ENCODE measurements around the gene MINAR1. TPM values are rescaled to one million over a fixed set of nuclear protein-coding genes. Genes with fewer than 3 reads are reported as not detected.

The MINAR1 gene
- polyA plus RNA-seq, 3 donors, result 1.1 to 1.6 (median 1.4) TPM

DNA sequence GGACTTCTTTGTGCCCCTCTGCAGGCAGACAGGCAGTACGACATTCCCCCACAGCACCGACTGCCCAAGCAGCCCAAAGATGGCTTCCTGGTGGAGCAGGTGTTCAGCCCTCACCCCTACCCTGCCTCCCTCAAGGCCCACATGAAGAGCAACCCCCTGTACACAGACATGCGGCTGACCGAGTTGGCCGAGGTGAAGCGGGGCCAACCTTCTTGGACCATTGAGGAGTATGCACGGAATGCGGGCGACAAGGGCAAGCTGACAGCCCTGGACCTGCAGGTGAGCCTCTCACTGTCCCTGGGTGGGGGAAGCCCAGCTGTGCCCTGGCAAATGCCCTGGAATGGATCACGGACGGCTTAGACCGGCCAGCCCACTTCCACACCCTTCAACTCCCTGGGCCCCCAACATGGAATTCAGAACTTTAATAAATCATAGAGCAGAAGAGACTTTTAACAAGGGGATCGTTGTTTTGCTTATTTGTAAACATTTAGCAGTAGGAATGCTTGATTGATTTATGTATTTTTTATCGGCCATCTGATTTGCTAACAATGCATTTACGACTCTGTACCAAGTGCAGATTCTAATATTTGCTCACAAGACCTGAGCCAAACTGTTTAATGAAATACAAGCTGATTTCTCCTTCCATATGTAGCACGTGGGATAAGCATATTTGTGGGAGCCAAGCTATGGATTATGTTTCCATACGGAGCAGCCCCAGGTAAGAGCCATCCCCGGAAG lies 31.1 kb downstream of the MINAR1 start:
- no peak for DNase-seq

DNA sequence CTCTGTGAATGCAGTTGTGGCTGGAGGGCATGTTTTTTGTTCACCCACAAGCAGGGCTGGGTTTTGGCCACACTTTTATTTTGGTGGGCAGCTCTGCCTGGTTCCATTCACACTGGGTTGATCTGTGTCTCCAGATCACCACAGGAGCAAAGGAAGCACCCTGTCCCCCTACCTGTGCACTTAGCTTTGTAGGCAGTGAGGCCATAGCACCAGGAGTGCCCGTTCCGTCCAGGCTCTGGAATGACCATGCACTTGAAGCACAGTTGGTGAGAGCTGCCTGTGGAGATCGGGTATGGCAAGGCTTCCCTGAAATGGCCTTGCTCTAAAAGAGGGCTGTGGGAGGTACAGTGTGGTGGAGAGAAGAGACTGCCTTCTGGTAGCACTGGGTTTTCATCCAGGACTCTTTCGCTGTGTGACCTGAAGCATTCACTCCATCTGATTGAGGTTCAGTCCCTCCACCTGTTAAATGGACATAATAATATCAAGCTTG lies 31.7 kb downstream of the MINAR1 start:
- DNase-seq, result no peak

DNA sequence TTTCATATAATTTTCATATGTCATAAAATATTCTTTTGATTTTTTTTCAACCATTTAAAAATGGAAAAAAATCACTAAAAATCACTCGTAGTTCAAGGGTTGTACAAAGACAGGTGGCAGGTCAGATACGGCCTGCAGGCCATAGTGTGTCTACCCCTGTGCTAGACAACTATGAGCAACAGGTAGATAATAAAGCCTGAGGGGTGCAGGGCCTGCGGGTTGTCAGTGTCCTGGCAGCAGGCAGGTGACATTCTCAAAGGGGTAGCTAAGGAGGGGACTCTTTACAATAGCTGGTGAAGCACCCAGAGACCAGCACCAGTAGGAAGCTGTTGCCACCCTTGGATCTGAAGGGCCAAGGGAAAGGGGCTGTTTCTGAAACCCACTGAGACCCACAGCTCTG lies 34.4 kb downstream of the MINAR1 start:
- no peak for DNase-seq

DNA sequence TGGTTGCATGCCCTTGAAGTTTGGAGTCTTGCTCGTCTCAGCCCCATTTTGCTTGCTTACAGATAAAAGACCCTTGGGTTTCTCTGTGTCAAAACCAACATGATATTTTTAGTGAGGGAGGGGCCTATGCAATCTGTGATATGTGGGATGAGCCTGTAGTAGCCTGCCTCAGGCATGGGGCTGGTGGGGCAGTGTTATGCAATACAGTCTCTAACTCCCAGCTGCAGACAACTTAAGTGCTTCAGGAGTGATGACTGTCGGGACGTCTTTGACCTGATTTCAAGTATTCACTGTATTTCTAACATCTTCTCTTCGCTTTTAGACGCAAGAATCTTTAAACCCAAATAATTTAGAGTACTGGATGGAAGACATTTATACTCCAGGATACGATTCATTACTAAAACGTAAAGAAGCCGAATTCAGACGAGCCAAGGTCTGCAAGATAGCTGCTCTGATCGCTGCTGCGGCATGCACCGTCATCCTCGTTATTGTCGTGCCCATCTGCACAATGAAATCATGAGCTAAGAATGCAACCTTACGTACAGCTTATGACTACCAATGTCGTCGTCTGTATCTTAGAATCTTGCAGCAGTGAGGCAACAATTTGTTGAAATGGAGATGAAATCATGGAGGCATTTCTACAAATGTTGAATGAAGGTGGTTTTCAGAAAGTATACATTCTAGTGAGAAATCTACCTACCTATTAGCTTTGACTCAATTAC lies 35.9 kb downstream of the MINAR1 start:
- DNase-seq, result no peak

DNA sequence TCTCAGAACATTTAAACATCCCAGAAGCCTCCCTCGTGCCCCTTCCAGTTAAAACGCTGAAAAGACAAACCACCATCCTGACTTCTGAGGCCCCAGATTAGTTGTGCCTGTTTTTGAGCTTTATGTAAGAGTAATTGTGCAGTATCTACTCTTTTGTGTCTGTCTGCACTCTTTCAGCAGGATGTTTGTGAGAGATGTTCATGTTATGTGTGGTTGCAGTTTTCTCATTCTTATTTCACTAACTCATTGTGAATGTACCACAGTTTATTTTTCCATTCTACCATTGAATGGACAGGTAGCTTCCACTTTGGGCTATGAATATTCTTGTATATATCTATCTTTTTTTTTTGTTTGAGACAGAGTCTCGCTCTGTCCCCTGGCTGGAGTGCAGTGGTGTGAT lies 40.3 kb downstream of the MINAR1 start:
- no peak for DNase-seq

DNA sequence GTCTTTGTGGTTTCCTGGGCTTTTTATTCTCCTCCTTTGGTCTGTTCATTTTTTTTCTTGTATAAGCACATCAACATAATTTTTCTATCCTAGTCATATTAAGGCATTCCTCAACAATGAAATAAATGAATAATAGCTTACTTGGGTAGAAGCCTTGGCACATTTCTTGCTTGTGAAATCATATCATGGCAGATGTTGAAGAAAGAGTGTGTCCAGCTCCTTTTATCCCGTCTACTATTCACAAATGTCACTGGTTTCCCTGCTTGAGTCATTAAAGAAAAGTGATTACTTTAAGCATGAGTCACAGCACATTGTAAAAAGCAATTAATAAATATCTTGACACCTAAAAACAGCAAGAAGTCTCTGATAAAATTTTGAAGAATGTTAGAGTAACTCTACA lies 42.1 kb downstream of the MINAR1 start:
- no peak for DNase-seq

DNA sequence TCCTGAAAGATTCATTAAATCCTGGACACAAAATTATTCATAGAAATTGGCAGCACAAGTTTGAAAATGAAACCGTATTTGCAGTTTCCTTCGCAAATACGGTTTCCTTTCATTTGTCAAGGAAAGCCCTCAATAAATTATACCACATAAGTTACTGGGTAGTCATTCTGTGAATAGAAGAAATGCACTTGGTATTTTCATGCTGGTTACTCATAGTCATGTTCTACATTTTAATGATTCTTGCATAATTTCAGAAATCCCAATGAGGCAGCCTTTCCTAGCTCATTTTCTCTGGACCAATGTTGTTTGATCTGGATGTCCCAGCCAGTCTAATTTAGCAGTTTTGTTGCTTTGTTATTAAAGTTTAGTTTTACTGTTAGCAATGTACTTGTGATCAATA lies 43.2 kb downstream of the MINAR1 start:
- no peak for DNase-seq

DNA sequence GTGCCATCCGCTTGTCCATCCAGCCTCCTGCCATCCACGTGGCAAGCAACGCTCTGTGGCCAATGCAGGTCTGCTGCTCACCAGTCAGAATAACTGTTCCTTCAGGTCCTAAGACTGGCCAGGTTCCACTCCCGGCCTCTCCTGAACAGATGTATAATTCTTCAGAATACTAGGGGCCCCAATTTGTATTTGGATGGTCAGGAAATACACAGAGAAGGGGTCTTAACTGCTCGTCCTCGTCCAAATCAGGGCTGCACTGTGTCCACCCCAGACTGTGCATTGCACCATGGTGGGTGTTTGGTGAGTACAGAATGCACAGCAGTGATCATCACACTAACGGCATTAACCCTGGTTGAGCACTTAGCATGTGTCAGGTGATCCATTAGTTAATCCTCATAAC lies 46.0 kb downstream of the MINAR1 start:
- no peak for DNase-seq

DNA sequence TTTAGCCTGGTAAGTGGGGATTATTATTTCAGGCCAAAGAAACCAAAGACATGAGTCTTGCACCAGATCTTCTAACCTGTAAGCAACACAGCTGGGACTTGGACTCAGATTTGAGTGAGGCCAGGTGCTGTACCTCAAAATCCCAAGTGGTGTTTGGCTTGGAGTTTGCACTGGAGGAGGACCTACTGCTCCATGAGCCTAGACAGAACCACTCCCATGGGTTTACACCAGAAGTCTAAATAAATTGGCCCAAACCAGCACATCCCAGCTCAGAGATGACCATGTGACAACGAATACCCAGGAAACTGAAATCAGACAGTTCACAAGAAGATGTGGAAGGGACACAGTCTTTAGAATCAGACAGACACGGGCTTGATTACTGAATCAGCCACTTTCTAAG lies 47.5 kb downstream of the MINAR1 start:
- DNase-seq, result no peak

DNA sequence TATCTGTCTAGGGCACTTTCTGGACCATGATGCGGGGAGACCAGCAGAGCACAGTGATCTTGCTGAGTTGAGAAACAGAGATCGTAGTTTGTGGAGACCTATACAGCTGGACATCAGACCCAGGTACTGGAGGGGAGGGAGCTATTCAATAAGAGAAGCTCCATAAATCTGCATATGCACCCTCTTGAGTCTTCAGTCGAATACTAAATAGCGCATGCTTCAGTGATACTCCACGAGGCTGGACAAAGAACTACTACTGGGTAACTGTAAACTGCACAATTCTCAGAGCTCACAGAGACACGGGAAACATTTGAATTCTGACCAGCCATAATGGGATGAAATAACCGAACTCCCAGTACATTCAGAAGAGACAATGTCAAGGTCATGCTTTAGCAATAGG lies 49.7 kb downstream of the MINAR1 start:
- DNase-seq, result no peak

Other genes with a start within 250 kb of the MINAR1 start
- under 1 TPM; 0.06 to 0.12 (median 0.06) TPM for gene ANKRD34C, start 149.6 kb upstream of the MINAR1 start, polyA plus RNA-seq (ENCODE audit: insufficient read length in 3 of 3)
- 10 to 100 TPM; 60.2 to 64.4 (median 62.1) TPM for gene TMED3, start 121.2 kb upstream of the MINAR1 start, polyA plus RNA-seq (ENCODE audit: insufficient read length in 3 of 3)

Measured in renal pelvis (tissue), 4 donors.